ENCODE data around the gene TMIE.

TMIE gene

GRCh38 chr3:46669191-46669999 lies 31.8 kb upstream of the TMIE start:
- DNase-seq (ENCODE audit: low spot score): no peak

GRCh38 chr3:46670000-46670890 lies 30.9 kb upstream of the TMIE start:
- no peak for DNase-seq (ENCODE audit: low spot score)

GRCh38 chr3:46670891-46671427 lies 30.2 kb upstream of the TMIE start:
- DNase-seq (ENCODE audit: low spot score): no peak

- no peak for DNase-seq (ENCODE audit: low spot score)
These were observed 29.4 kb upstream of the TMIE start for GRCh38 chr3:46671541-46672348.

- no peak for DNase-seq (ENCODE audit: low spot score)
These were observed 28.9 kb upstream of the TMIE start for GRCh38 chr3:46672349-46672695.

- DNase-seq (ENCODE audit: low spot score): no peak
These were observed 27.8 kb upstream of the TMIE start for GRCh38 chr3:46673151-46674030.

- no peak for DNase-seq (ENCODE audit: low spot score)
These were observed 27.0 kb upstream of the TMIE start for GRCh38 chr3:46674031-46674845.

GRCh38 chr3:46675426-46675825 lies 25.8 kb upstream of the TMIE start:
- DNase-seq (ENCODE audit: low spot score): no peak

- DNase-seq (ENCODE audit: low spot score): no peak
These were observed 25.2 kb upstream of the TMIE start for GRCh38 chr3:46675843-46676567.

GRCh38 chr3:46676601-46677410 lies 24.4 kb upstream of the TMIE start:
- DNase-seq (ENCODE audit: low spot score): no peak

- DNase-seq (ENCODE audit: low spot score): no peak
These were observed 23.8 kb upstream of the TMIE start for GRCh38 chr3:46677411-46677726.

GRCh38 chr3:46678280-46678679 lies 22.9 kb upstream of the TMIE start:
- no peak for DNase-seq (ENCODE audit: low spot score)

- DNase-seq (ENCODE audit: low spot score): no peak
These were observed 21.5 kb upstream of the TMIE start for GRCh38 chr3:46679681-46680080.

- no peak for DNase-seq (ENCODE audit: low spot score)
These were observed 20.8 kb upstream of the TMIE start for GRCh38 chr3:46680298-46680826.

GRCh38 chr3:46681387-46681786 lies 19.8 kb upstream of the TMIE start:
- no peak for DNase-seq (ENCODE audit: low spot score)

- no peak for DNase-seq (ENCODE audit: low spot score)
These were observed 19.2 kb upstream of the TMIE start for GRCh38 chr3:46681856-46682540.

- no peak for DNase-seq (ENCODE audit: low spot score)
These were observed 18.2 kb upstream of the TMIE start for GRCh38 chr3:46682974-46683373.

GRCh38 chr3:46684891-46685290 lies 16.3 kb upstream of the TMIE start:
- no peak for DNase-seq (ENCODE audit: low spot score)
